ENCODE results near the gene DCAF6. TPM values are rescaled to one million over a fixed set of nuclear protein-coding genes. Genes with fewer than 3 reads are reported as not detected.

DCAF6 gene
- total and polyA plus RNA-seq, 4 donors, result 33.5 to 105 (median 71.1) TPM

DNA sequence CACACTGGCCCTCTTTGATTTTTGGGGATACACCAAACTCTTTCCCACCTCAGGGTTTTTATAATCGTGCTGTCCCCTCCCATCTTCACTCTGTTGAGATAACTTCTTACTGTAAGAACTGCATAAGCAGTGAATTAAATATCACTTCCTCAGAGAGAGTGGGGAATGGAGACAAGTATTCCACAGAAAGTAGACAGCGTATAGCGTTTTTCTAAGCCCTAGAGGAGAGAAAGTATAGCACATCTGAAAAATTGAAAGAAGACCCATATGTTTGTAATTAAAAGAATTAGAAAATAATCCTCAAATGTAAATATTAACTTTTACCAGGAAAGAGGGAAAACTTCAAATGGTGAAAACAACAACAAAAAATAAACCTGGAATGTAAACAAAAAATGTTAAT is 132.9 kb downstream of the DCAF6 start:
- WGBS, result 95% methylated on average over 3 of the region's 3 CpGs
- H3K36me3 ChIP-seq (ENCODE audit: control insufficient read depth in 4 of 4, insufficient read depth in 3 of 4, low read depth in 1 of 4, low read length in 3 of 4), result peaks cover 7 to 80% (median 62%) of the 10 kb centered on the region in 4 donors

DNA sequence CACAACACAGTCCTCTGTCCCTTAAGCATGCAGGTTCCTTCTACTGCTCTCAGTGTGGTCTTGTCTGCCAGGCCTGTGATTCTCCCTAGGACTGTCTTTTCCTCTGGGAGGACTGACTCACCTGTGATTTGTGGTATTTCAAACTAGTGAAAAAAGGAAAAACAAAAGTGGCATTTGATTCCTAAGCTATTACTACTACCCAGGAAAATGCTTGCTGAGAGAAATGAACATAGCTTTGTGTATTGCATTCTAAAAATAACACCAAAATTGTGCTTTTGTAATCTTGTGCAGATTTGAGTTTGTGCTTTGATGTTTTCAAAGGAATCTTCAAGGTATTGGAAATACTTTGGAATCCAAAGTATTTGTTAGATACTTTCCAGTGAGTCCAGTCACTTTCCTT is 143.3 kb downstream of the DCAF6 start:
- Histone ChIP-seq H3K36me3 (ENCODE audit: control insufficient read depth in 4 of 4, insufficient read depth in 3 of 4, low read depth in 1 of 4, low read length in 3 of 4) (peaks cover 6 to 31% (median 29%) of the 10 kb centered on the region in 4 donors), H3K9me3 (ENCODE audit: control insufficient read depth in 4 of 4, low read length in 3 of 4) (no peaks in the 10 kb centered on the region), H3K4me1 (ENCODE audit: control insufficient read depth in 4 of 4, insufficient read depth in 4 of 4, low read length in 3 of 4) (peaks cover 0 to 8% (median under 1%) of the 10 kb centered on the region in 4 donors), H3K27ac (ENCODE audit: low read depth in 1 of 2, low read length in 2 of 2) (no peak overlapping the region), H3K4me3 (ENCODE audit: low read depth in 1 of 3, low read length in 3 of 3) (no peak overlapping the region), H3K27me3 (ENCODE audit: control insufficient read depth in 4 of 4, insufficient read depth in 4 of 4, low read length in 3 of 4) (no peaks in the 10 kb centered on the region), H3K9ac (ENCODE audit: low read depth in 1 of 2, low read length in 2 of 2) (no peak overlapping the region)
- DNase-seq (ENCODE audit: low spot score), result no peak
- TF ChIP-seq SP1 (IDR thresholded peaks at IDR 0.05) (no peak), NR2F2 (IDR thresholded peaks at IDR 0.05) (no peak), HNF4G (IDR thresholded peaks at IDR 0.05) (no peak), YY1 (IDR thresholded peaks at IDR 0.05) (no peak), FOXA1 (IDR thresholded peaks at IDR 0.05) (no peak), RAD21 (IDR thresholded peaks at IDR 0.05) (no peak), JUND (IDR thresholded peaks at IDR 0.05) (no peak), FOXA2 (IDR thresholded peaks at IDR 0.05) (no peak), GABPA (IDR thresholded peaks at IDR 0.05 in 1 of 2, conservative IDR thresholded peaks at IDR 0.05 in 1 of 2) (no peak), EGR1 (IDR thresholded peaks at IDR 0.05; ENCODE audit: low read depth in 2 of 2) (no peak)
- TF ChIP-seq, protein P1, sequence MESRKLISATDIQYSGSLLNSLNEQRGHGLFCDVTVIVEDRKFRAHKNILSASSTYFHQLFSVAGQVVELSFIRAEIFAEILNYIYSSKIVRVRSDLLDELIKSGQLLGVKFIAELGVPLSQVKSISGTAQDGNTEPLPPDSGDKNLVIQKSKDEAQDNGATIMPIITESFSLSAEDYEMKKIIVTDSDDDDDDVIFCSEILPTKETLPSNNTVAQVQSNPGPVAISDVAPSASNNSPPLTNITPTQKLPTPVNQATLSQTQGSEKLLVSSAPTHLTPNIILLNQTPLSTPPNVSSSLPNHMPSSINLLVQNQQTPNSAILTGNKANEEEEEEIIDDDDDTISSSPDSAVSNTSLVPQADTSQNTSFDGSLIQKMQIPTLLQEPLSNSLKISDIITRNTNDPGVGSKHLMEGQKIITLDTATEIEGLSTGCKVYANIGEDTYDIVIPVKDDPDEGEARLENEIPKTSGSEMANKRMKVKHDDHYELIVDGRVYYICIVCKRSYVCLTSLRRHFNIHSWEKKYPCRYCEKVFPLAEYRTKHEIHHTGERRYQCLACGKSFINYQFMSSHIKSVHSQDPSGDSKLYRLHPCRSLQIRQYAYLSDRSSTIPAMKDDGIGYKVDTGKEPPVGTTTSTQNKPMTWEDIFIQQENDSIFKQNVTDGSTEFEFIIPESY (IDR thresholded peaks at IDR 0.05), result no peak
- TF ChIP-seq, protein P2, sequence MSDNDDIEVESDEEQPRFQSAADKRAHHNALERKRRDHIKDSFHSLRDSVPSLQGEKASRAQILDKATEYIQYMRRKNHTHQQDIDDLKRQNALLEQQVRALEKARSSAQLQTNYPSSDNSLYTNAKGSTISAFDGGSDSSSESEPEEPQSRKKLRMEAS (IDR thresholded peaks at IDR 0.05), result no peak
- TF ChIP-seq, protein P3, sequence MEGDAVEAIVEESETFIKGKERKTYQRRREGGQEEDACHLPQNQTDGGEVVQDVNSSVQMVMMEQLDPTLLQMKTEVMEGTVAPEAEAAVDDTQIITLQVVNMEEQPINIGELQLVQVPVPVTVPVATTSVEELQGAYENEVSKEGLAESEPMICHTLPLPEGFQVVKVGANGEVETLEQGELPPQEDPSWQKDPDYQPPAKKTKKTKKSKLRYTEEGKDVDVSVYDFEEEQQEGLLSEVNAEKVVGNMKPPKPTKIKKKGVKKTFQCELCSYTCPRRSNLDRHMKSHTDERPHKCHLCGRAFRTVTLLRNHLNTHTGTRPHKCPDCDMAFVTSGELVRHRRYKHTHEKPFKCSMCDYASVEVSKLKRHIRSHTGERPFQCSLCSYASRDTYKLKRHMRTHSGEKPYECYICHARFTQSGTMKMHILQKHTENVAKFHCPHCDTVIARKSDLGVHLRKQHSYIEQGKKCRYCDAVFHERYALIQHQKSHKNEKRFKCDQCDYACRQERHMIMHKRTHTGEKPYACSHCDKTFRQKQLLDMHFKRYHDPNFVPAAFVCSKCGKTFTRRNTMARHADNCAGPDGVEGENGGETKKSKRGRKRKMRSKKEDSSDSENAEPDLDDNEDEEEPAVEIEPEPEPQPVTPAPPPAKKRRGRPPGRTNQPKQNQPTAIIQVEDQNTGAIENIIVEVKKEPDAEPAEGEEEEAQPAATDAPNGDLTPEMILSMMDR (IDR thresholded peaks at IDR 0.05; ENCODE audit: low read depth, low read length, missing input control), result no peak

More for the DNA sequence above, 132.9 kb downstream of the DCAF6 start:
- no peak overlapping the region for H3K9ac ChIP-seq (ENCODE audit: low read depth in 1 of 2, low read length in 2 of 2)
- no peak for DNase-seq (ENCODE audit: low spot score)
- H3K4me3 ChIP-seq (ENCODE audit: low read depth in 1 of 3, low read length in 3 of 3), result no peak overlapping the region
- H3K4me1 ChIP-seq (ENCODE audit: control insufficient read depth in 4 of 4, insufficient read depth in 4 of 4, low read length in 3 of 4), result no peaks in the 10 kb centered on the region
- no peaks in the 10 kb centered on the region for H3K27me3 ChIP-seq (ENCODE audit: control insufficient read depth in 4 of 4, insufficient read depth in 4 of 4, low read length in 3 of 4)
- no peak overlapping the region for H3K27ac ChIP-seq (ENCODE audit: low read depth in 1 of 2, low read length in 2 of 2)
- no peaks in the 10 kb centered on the region for H3K9me3 ChIP-seq (ENCODE audit: control insufficient read depth in 4 of 4, low read length in 3 of 4)
- TF ChIP-seq, protein P3 (IDR thresholded peaks at IDR 0.05; ENCODE audit: low read depth, low read length, missing input control), result no peak
- no peak for TF ChIP-seq JUND (IDR thresholded peaks at IDR 0.05)
- no peak for TF ChIP-seq RXRA (IDR thresholded peaks at IDR 0.05)
- no peak for TF ChIP-seq NR2F2 (IDR thresholded peaks at IDR 0.05)
- TF ChIP-seq TAF1 (conservative IDR thresholded peaks at IDR 0.05), result no peak
- TF ChIP-seq, protein P4, sequence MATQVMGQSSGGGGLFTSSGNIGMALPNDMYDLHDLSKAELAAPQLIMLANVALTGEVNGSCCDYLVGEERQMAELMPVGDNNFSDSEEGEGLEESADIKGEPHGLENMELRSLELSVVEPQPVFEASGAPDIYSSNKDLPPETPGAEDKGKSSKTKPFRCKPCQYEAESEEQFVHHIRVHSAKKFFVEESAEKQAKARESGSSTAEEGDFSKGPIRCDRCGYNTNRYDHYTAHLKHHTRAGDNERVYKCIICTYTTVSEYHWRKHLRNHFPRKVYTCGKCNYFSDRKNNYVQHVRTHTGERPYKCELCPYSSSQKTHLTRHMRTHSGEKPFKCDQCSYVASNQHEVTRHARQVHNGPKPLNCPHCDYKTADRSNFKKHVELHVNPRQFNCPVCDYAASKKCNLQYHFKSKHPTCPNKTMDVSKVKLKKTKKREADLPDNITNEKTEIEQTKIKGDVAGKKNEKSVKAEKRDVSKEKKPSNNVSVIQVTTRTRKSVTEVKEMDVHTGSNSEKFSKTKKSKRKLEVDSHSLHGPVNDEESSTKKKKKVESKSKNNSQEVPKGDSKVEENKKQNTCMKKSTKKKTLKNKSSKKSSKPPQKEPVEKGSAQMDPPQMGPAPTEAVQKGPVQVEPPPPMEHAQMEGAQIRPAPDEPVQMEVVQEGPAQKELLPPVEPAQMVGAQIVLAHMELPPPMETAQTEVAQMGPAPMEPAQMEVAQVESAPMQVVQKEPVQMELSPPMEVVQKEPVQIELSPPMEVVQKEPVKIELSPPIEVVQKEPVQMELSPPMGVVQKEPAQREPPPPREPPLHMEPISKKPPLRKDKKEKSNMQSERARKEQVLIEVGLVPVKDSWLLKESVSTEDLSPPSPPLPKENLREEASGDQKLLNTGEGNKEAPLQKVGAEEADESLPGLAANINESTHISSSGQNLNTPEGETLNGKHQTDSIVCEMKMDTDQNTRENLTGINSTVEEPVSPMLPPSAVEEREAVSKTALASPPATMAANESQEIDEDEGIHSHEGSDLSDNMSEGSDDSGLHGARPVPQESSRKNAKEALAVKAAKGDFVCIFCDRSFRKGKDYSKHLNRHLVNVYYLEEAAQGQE (IDR thresholded peaks at IDR 0.05), result no peak
- TF ChIP-seq YY1 (IDR thresholded peaks at IDR 0.05), result no peak
- TF ChIP-seq EGR1 (IDR thresholded peaks at IDR 0.05; ENCODE audit: low read depth in 2 of 2), result no peak
- TF ChIP-seq SP1 (IDR thresholded peaks at IDR 0.05), result no peak
- TF ChIP-seq FOXA1 (IDR thresholded peaks at IDR 0.05), result no peak
- TF ChIP-seq, protein P5, sequence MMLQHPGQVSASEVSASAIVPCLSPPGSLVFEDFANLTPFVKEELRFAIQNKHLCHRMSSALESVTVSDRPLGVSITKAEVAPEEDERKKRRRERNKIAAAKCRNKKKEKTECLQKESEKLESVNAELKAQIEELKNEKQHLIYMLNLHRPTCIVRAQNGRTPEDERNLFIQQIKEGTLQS (IDR thresholded peaks at IDR 0.05), result no peak
- no peak for TF ChIP-seq HNF4A (conservative IDR thresholded peaks at IDR 0.05)
- TF ChIP-seq RAD21 (IDR thresholded peaks at IDR 0.05), result no peak
- TF ChIP-seq, protein P2 (IDR thresholded peaks at IDR 0.05), result no peak
- TF ChIP-seq HNF4G (IDR thresholded peaks at IDR 0.05), result no peak
